GM18873 (cell line): ENCODE data around the gene TMEM163.
"Not testable (repeated sequence)": the region's sequence is repeated elsewhere in the genome, so short reads cannot be mapped to it uniquely, and the experiment has no call there.

Experiments
- ATAC-seq: cut with Tn5 transposase; IDR thresholded peaks from one replicate; pipeline ENCODE4 v1.9.1; 2021; ENCODE audit warnings: mild to moderate bottlenecking, moderate library complexity, moderate number of reproducible peaks; ENCODE audit not compliant: unreplicated experiment, low FRiP score

The TMEM163 gene

DNA sequence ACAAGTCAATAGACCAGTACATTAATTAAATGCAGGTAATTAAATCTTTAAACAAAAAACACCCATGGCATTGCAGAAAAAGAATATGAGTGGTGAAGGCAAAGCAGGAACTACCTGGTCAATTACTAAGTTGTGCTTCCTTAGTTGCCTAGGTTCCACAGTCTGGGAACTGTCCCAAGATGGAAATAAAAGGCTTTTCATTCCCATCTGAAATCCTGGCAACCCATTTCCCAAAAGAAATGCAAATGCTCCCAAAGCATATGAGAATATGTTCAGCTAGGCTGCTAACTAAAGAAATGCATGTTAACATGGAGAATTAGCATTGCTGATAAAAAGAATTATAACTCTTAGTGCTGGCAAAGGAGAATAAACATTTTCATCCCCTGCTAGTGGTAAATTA lies 177.8 kb downstream of the TMEM163 start:
- no peak for ATAC-seq

DNA sequence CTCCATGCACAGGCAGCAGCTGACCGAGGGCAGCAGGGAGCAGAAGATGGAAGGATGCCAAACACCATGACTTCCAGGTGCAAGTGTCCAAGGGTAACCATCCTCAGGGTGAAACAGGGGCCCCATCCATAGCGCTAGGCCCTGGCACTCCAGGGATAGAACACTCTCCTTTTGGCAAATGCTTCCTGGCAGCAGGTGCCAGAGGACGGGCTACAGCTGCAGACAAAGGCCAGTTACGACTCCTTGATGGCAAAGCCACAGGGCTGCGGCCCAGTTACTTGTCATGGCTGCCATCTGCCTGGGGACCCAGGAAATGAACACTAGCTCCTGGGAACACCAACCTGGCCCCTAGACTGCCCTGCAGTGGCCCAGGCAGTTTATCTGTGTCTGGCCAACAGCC lies 178.8 kb downstream of the TMEM163 start:
- no peak for ATAC-seq

DNA sequence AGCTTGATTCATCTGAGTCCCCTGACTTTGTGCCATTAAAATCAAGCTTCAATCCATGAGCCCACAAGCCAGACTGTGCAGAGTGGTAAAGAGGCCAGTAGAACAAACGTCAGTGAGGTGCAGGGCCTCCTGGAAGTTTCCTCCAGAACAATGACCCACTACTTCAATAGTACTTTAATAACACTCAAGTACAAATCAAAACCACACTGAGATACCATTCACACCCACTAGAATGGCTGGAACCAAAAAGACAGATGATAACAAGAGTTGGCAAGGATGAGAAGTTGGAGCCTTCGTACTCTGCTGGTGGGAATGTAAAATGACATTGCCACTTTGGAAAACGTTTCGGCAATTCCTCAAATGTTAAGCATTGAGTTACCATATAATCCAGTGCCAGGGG lies 181.1 kb downstream of the TMEM163 start:
- ATAC-seq: no peak

DNA sequence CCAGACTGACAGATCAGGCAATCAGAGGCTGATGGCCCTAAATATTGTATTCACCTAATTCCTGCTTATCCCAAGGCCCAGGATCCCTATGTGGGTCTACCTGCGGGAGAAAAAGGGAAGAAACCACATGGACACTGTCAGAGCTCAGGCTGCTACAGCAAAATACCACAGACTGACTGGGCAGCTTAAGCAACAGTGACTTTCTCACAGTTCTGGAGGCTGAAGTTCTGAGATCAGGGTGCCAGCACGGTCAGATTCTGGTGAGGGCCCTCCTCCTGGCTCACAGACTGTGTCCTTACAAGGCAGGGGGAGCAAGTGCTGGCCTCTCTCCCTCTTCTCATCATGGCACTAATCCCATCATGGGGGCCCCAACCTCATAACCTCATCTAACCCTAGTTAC lies 181.7 kb downstream of the TMEM163 start:
- no peak for ATAC-seq

DNA sequence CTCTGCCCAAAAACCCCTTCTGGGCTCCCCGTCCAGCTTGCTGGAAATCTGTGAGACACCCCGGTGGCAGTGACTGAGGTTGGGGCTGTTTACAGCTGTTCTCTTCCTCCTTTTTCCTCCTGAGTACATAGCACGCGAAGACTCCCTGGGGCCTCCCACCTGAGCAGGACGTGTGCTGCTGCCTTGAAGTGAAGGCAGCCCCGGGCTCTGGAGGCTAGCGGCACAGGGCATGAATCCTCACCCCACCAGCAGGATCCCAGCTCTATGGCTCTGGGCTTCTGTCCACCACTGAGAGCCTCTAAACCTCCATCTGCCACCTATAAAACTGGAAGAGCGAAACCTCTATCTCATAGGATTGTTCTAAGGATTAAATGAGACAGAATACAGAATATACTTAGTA lies 182.5 kb downstream of the TMEM163 start:
- no peak for ATAC-seq

DNA sequence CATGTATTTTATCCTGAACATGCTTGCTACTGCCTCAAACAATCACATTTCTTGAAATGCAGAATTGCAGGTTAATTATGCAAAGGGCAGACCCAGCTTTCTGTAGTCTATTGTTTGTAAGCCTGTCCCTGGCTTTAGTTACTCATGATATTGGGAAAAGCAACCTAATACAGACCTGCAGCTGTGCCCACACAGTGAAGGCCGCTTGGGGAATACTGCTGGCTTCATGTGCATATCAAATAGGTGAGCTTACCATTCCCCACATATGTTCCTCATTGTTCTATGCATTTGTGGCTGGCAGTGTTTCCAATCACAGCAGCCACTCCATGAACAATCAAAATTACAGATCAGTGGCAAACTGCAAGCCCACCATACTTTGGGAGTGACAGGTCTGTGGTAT lies 186.3 kb downstream of the TMEM163 start:
- ATAC-seq: no peak

DNA sequence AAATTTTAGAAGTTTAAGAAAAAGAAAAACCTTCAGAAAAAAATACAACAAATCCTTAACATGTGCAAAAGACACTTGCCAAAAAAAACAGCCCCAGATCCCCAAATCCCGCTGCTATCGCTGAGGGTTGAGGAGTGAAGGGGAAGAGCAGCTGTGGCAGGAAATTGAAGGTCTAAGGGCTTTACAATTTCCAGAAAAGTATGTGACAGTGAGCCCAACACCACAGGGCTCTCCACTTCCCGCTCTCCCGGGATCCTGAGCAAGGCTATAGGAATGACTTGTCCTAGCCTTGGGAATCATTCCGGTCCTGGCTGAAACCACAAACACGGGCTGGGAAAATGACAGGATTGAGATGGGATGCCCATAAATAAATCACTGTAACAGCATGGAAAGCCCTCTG lies 191.4 kb downstream of the TMEM163 start:
- ATAC-seq: no peak

DNA sequence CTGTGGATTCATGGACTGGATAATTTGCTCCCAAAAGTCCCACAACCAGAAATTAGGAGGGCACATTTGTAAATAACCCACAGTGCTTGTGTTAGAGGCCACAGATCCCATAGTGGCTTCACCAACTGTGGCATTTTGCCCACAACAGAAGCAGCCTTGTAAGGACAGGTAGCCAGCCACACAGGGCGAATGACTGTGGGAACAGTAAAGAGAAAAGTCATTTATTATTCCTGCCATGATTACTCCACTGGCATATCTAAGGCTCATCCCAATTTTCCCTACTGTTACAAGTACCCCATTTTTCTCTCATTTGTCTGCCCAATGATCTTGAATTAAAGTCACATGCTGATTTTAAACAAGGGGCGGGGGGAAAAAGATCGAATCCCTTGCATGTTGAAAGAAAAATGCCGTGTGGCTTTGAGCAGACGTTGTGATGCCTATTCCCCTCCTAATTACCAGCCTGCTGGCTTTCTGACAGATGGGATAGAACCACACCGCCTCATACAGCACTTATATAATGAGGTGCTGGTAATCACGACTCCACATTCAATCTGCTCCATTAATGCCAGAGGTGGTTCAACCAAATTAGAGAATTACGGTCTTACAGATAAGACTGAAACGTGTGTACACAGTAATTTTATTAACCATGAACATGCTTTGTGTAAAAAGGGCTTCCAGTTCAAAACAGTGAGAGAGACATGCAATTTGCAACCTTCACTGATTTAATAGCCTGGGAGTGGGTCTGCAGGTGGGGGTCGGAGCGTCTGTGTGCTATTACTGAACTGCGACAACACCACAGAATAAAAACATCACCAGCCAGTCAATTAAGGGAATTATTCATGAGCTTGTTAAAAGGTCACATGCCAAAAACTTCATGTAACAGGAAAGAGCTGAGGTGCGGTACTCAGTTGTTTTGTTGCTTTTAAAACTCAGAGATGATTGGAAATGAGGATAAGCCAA lies 196.0 kb downstream of the TMEM163 start:
- no peak for ATAC-seq

DNA sequence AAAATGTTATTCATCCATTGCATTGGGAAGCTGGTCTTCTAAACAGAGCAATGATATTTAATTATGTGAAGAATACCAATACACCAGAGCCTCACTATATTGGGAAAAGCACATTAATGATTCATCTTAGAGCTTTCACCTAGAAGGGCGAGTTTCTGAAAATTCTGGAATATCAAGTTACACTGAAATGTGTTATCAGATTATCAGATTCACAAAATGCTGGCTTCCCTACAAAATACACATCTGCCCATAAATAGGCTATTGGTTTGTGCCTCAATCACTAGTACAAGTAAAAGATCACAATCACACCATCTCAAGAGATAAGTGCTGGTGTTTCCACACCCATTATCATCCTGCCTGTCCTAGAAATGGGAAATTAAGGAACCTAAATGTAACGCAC lies 200.7 kb downstream of the TMEM163 start:
- no peak for ATAC-seq

DNA sequence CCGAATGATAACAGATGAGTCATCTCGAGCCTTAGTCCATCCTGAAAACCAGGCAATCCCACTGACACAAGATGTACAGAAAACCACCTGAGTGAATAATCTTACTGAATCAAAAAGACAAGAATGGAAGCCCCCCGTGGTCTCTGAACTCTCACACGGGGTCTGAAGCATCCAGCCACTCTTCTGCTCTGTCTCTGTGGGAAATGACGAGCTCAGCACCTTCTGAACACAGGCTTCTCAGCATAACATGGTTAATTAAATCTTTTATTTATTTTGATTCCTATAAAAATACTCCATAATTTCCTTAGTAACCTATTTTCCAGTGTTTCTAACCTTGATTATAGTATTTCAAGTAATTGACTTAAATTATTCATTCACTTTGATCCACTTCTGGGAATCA lies 203.7 kb downstream of the TMEM163 start:
- ATAC-seq: no peak

DNA sequence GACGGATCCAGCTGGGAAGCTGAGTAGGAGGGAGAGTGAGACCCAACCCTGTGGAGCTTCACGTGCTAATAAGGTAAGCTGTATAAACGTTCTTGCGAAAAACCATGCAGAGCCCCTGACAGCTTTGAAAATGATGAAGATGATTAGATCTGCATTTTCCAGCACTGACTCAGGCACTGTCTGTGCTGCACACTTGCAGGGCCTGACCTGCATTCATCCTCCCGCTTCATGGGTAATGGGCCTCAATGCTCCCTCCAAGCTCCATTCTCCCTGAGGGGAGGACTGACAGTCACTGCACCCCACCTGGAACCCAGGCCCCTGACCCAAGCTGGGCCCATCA lies 205.4 kb downstream of the TMEM163 start:
- no peak for ATAC-seq

DNA sequence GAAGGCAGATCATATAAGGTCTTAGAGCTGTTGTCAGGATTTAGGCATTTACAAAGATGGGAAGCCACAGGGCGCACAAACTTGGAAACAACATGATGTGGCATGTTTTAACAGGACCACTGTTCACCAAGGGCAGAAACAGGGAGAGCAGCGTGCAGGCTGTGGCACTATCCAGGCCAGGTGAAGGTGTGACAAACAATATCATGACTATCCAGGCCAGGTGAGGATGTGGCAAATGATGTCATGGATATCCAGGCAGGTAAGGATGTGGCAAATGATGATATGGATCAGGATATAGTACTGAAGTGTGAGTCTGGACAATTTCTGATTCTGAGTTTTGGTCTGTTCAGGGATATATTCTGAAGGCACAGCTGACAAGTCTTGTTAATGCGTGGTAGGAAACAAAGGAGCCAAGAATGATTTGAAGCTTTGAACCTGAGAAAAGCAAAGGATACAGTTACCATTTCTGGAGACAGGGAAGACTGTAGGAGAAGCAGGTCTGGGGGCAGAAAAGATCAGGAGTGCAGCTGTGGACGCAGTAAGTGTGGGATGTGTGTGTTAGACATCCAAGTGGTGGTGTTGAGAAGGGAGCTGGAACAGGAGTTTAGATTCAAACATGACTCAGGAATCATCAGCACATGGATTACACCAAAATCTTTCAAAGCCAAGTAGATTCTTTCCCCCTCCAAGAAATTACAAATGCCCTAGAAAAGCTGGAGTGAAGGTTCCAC lies 205.9 kb downstream of the TMEM163 start:
- no peak for ATAC-seq

DNA sequence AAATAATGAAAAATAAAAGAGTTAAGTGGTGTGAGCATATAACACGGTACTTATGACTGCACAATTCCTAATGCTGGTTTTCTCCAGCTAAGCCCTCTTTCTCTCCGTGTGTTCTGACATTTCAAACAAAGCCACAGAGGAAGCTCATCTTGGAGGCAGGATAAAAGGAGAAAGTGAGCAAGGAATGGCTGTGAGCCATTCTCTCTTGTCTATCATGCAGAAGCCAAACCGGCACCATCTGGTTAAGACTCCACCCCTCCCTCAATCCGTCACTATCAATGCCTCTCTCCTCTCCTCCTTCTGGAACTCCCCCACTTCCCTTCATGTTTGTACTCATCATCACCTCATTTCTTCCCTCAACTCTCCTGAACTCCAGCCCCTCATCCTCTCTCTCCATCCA lies 210.4 kb downstream of the TMEM163 start:
- no peak for ATAC-seq

DNA sequence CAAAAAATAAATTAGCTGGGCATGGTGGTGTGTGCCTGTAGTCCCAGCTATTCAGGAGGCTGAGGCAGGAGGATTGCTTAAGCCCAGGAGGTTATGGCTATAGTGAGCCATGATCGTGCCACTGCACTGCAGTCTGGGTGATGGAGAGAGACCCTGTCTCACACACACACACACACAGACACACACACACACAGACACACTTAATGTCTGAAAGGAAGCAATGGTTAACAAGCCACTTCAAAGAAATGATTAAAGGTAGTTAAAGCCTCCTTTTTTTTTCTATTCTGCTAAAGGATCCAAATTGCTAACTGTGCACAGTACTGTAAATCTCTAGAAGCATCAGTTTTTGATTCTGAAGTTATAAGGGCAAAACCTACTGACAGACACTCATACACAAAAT lies 211.1 kb downstream of the TMEM163 start:
- no peak for ATAC-seq

DNA sequence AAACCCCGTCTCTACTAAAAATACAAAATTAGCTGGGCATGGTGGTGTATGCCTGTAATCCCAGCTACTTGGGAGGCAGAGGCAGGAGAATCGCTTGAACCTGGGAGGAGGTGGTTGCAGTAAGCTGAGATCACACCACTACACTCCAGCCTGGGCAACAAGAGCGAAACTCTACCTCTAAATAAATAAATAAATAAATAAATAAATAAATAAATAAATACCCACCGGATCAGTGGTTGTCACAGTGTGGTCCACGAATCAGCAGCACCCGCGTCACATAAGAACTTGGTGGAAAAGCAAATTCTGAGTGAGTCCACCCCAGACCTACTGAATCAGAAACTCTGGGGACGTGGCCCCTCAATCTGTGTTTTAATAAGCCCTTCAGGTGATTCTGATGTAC lies 211.6 kb downstream of the TMEM163 start:
- not testable (repeated sequence) for ATAC-seq

DNA sequence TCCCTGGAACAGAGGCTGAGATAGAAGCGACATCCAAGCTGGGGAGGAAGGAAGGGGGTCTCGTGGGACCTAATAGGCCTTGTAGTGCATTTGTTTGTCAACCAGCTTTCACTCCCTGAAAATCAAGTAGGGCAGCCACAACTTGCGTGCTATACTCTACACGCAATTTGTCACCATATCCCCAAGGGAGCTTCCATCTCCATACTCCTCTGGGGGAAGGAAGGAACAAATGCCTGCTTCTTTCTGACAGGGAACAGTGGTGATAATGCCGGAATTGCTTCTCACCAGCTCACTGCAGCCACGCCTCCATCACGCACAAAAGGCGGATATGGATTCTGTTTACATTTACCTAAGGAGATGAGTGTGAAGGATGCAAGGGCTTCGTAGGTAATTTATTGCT lies 213.4 kb downstream of the TMEM163 start:
- ATAC-seq: no peak

DNA sequence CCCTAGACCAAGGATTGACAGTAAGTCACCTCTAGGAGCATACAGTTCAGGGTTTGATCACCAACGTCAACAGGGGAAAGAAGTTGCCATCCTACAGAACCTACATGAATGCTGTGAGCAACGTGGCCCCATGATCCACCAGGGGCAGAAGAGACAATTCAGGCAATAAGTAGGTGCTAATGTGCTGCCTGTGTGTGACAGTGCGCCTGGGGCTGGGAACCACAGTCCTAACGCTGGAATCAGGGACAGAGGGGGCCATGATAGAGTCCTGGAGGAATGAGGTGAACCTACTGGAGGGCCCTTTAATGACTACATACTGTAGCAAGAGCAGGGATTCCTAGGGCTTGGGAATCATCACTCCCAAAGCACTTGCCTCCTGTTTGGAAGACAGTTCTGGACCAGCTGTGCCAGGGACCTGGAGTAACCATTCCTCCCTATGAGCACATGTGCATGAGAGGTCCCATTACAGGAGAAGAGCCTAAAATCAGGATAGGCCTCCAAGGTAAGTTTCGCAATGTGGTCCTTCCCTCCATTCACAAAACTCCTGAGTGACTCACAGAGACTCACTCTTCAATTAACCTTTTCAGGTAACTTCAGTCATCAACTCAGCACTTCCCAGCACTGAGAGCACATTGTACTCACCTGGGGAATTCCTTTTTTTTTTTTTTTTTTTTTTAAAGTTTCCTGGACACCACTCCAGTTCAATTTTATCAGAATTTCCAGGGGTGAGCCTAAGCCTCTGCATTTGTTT lies 214.0 kb downstream of the TMEM163 start:
- no peak for ATAC-seq

DNA sequence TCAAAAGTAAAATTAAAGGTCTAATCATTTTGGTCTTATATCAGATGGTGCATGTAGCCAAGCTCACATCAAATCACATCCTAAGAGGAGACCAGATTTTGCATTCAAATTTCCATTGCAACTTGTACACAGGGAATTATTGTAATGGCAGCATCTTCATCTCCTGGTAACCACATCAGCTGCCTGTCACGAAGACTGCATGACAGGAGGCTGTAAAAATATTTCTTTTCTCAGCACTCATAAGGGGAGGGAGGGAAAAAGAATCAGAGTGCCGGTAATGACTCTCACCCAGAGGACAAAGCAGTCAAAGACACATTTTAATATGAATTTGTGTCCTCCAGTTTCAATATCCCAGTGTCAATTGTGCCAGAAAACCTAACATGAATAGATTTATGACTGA lies 216.7 kb downstream of the TMEM163 start:
- no peak for ATAC-seq

DNA sequence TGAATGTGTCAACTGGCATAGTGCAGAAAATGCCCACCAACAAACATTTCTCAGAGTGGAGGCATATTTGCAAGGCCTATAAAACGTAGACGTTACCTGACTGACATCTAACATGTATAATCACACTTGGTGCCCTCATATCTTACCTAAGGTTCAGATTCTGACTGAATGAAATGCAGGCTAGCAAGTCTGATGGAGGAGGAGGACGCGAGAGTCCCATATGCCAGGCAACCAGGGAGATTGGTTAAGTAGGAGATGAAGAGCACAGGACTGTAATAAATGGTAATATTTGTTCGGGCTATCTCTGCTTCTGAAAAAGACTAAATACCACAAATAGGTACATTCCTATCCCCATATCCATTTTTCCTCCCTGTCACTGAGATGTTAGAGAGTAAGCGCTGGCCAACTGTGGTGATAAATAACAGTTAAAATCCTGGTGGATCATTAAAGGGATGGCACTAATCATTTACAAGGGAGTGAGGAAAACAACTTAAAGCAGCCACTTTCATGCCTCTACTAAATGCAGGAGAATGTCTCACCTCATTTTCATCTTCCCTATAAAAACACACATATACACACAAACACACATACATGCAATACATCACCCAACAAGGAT lies 217.2 kb downstream of the TMEM163 start:
- ATAC-seq: no peak

DNA sequence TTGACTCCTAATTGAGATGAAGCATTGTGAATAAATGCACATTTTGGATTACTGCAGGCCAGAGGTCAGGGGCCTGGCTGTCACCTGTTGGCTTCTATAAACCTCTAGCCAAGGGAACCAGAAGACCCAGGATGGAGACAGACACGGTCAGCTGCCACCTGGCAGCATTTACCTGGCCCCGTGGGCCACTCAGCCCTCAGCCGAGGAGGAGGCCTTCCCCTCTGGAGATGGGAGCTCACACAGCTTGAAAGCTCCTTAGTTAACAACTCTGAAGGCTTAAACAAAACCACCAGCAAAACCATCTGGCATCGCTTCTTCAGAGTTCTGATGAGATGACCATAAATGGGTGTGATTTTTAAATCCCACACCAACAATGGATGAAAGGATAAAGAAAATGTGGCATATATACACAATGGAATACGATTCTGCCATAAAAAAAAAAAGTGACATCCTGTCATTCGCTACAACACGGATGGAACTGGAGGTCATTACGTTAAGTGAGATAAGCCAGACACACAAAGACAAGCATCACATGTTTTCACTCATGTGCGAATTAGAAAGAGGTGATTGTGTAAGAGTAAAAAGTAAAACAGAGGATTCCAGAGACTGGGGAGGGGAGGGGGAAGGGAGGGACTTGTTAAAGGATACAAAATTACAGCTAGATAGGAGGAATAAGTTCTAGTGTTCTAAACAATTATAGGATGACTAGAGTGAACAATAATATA lies 218.4 kb downstream of the TMEM163 start:
- ATAC-seq: no peak
